GM23338 (cell line): ENCODE measurements around the gene TMEM131L. TPM values are rescaled to one million over a fixed set of nuclear protein-coding genes. Genes with fewer than 3 reads are reported as not detected.

Experiments used
- ATAC-seq: fragments of 200-7000 bp; cut with Tn5 transposase; 3 replicates; pipeline ENCODE4 v1.9.1; 2020
- DNase-seq: peaks from one replicate; pipeline ENCODE4 v3.0.0-alpha.2; 2015; ENCODE audit warnings: low spot score
- H2AFZ ChIP-seq: fragments of 200-600 bp; sonication (generic); 2 replicates; pipeline ENCODE4 v1.8.0; 2016; ENCODE audit warnings: antibody characterized with exemption, mild to moderate bottlenecking, moderate library complexity
- H3F3A ChIP-seq: fragments of 200-600 bp; sonication (generic); replicated peaks from 2 replicates; pipeline ENCODE4 v1.8.0; 2017; ENCODE audit warnings: antibody characterized with exemption, mixed run types, low read depth
- H3K27ac ChIP-seq: fragments of 200-600 bp; sonication (generic); 2 replicates; pipeline ENCODE4 v1.6.1; 2016; ENCODE audit warnings: low read depth
- H3K27me3 ChIP-seq: fragments of 200-600 bp; sonication (generic); 2 replicates; pipeline ENCODE4 v1.8.0; 2016; ENCODE audit warnings: mild to moderate bottlenecking, mixed run types, moderate library complexity; ENCODE audit not compliant: insufficient read depth
- H3K36me3 ChIP-seq: fragments of 200-600 bp; sonication (generic); 2 replicates; pipeline ENCODE4 v1.8.0; 2016; ENCODE audit warnings: mild to moderate bottlenecking; ENCODE audit not compliant: insufficient read depth
- H3K4me1 ChIP-seq: fragments of 200-600 bp; sonication (generic); 2 replicates; pipeline ENCODE4 v1.8.0; 2016; ENCODE audit warnings: mild to moderate bottlenecking, moderate library complexity; ENCODE audit not compliant: insufficient read depth
- H3K4me2 ChIP-seq: fragments of 200-600 bp; sonication (generic); 2 replicates; pipeline ENCODE4 v1.7.1; 2017; ENCODE audit warnings: mixed run types
- H3K4me3 ChIP-seq: fragments of 200-600 bp; sonication (generic); 2 replicates; pipeline ENCODE4 v1.6.1; 2016; ENCODE audit warnings: mixed run types
- H3K79me2 ChIP-seq: fragments of 200-600 bp; sonication (generic); replicated peaks from 2 replicates; pipeline ENCODE4 v1.8.0; 2017; ENCODE audit warnings: mild to moderate bottlenecking; ENCODE audit not compliant: insufficient read depth
- H3K9me2 ChIP-seq: fragments of 200-600 bp; sonication (generic); 2 replicates; pipeline ENCODE4 v1.8.0; 2017; ENCODE audit not compliant: insufficient read depth
- H4K20me1 ChIP-seq: fragments of 200-600 bp; sonication (generic); replicated peaks from 2 replicates; pipeline ENCODE4 v1.8.0; 2017; ENCODE audit warnings: mild to moderate bottlenecking; ENCODE audit not compliant: insufficient read depth
- H3K27ac Mint-ChIP-seq: 2 replicates; pipeline ENCODE4 v1.8.0; 2020; ENCODE audit warnings: inconsistent platforms, mild to moderate bottlenecking, moderate library complexity, mixed read lengths
- H3K27me3 Mint-ChIP-seq: 3 replicates; pipeline ENCODE4 v1.8.0; 2022; ENCODE audit warnings: low read depth, mild to moderate bottlenecking, moderate library complexity, mixed read lengths, inconsistent platforms; ENCODE audit not compliant: insufficient read depth, poor library complexity
- H3K36me3 Mint-ChIP-seq: 3 replicates; pipeline ENCODE4 v1.8.0; 2021; ENCODE audit warnings: low read depth, mild to moderate bottlenecking, inconsistent platforms, moderate library complexity, mixed read lengths
- H3K4me1 Mint-ChIP-seq: 3 replicates; pipeline ENCODE4 v1.8.0; 2020; ENCODE audit warnings: mild to moderate bottlenecking, inconsistent platforms, mixed read lengths
- H3K4me3 Mint-ChIP-seq: 3 replicates; pipeline ENCODE4 v1.8.0; 2021; ENCODE audit warnings: moderate library complexity, mild to moderate bottlenecking, inconsistent platforms, mixed read lengths
- H3K9me3 Mint-ChIP-seq: 3 replicates; pipeline ENCODE4 v1.8.0; 2020; ENCODE audit warnings: moderate library complexity, mild to moderate bottlenecking, inconsistent platforms, mixed read lengths
- CREB1 ChIP-seq: fragments of 250-450 bp; sonication (Bioruptor Pico); IDR thresholded peaks from 2 replicates; pipeline ENCODE4 v1.5.0; 2020; ENCODE audit warnings: low read depth, mild to moderate bottlenecking, moderate library complexity
- EZH2 ChIP-seq: fragments of 200-600 bp; sonication (generic); IDR thresholded peaks from one replicate; pipeline ENCODE4 v1.8.0; 2017; ENCODE audit warnings: antibody characterized with exemption, mild to moderate bottlenecking, low read depth; ENCODE audit not compliant: unreplicated experiment
- EZH2phosphoT487 ChIP-seq: fragments of 200-600 bp; sonication (generic); IDR thresholded peaks from one replicate; pipeline ENCODE4 v1.8.1; 2018; ENCODE audit warnings: antibody characterized with exemption; ENCODE audit not compliant: unreplicated experiment
- JUNB ChIP-seq: IDR thresholded peaks from one replicate; pipeline ENCODE4 v1.6.1; 2016; ENCODE audit warnings: antibody characterized with exemption; ENCODE audit not compliant: unreplicated experiment
- NANOG ChIP-seq: IDR thresholded peaks from 2 replicates; pipeline ENCODE4 v1.6.1; 2016; ENCODE audit warnings: antibody characterized with exemption, borderline replicate concordance
- POLR2AphosphoS5 ChIP-seq: IDR thresholded peaks from 2 replicates; pipeline ENCODE4 v1.6.1; 2016; ENCODE audit warnings: antibody characterized with exemption, low read depth
- STAT1 ChIP-seq: IDR thresholded peaks from one replicate; pipeline ENCODE4 v1.6.1; 2016; ENCODE audit warnings: antibody characterized with exemption; ENCODE audit not compliant: unreplicated experiment
- ZNF114 ChIP-seq: fragments of 250-450 bp; sonication (Bioruptor Pico); IDR thresholded peaks from 2 replicates; pipeline ENCODE4 v1.5.0; 2020; ENCODE audit warnings: mild to moderate bottlenecking, moderate library complexity
- ZNF331 ChIP-seq: fragments of 250-450 bp; sonication (Bioruptor Pico); IDR thresholded peaks from 2 replicates; pipeline ENCODE4 v1.5.0; 2020; ENCODE audit warnings: low read depth, mild to moderate bottlenecking, moderate library complexity
- polyA plus RNA-seq: library from polyadenylated mRNA; unstranded; fragments of >200 nt; fragmentation: Nextera tagmentation; extraction: Ambion mirVana; gene quantifications from 2 replicates; pipeline ENCODE4 v1.2.1, GENCODE V29; 2016
- total RNA-seq: library from RNA; depleted of rRNA; stranded (reverse); fragments of >200 nt; shearing (Covaris generic); gene quantifications from 2 replicates; pipeline ENCODE4 v1.2.3, GENCODE V29; 2014
- TF ChIP-seq, protein P1 (sequence below): IDR thresholded peaks from 2 replicates; pipeline ENCODE4 v1.6.1; 2016; ENCODE audit warnings: antibody characterized with exemption
- TF ChIP-seq, protein P2 (sequence below): IDR thresholded peaks from one replicate; pipeline ENCODE4 v1.6.1; 2018; ENCODE audit warnings: antibody characterized with exemption; ENCODE audit not compliant: unreplicated experiment
- TF ChIP-seq, protein P3 (sequence below), 2 experiments: fragments of 200-600 bp in 1 of 2; sonication (generic) in 1 of 2; conservative IDR thresholded peaks; 2 replicates each; pipeline versions ENCODE4 v1.5.1 to v1.6.1; 2016 to 2017; ENCODE audit warnings: antibody characterized with exemption in 2 of 2, low read depth in 2 of 2, mild to moderate bottlenecking in 2 of 2, moderate library complexity in 1 of 2
- TF ChIP-seq, protein P4 (sequence below): fragments of 250-450 bp; sonication (Bioruptor Pico); IDR thresholded peaks from 2 replicates; pipeline ENCODE4 v1.5.0; 2020; ENCODE audit warnings: mild to moderate bottlenecking, moderate library complexity

Gene TMEM131L
- total and polyA plus RNA-seq, 2 experiments from 2014 or later, result 11.1 to 32.2 TPM

DNA sequence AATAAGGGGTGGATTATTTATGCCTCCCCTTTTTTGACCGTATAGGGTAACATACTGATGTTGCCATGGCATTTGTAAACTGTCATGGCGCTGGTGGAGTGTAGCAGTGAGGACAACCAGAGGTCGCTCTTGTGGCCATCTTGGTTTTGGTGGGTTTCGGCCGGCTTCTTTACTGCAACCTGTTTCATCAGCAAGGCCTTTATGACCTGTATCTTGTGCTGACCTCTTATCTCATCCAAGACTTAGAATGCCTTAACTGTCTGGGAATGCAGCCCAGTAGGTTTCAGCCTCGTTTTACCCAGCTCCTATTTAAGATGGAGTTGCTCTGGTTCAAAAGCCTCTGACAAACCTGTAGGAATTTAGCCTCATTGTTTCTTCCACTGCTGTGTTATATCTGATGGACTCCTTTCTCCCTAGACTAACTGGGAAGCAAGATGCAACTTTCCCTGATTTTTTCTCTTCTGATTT is 71.4 kb downstream of the TMEM131L start:
- H3K4me1 Mint-ChIP-seq, result peaks cover 47% of the 10 kb centered on the region
- 0 out of 2 replicates have a peak, but pooled peaks cover 7% of the 10 kb centered on the region for H3F3A ChIP-seq
- H3K36me3 Mint-ChIP-seq, result peaks cover 5% of the 10 kb centered on the region; the same call in 1 of the 3 replicates
- H3K79me2 ChIP-seq, result peaks cover 53% of the 10 kb centered on the region
- H3K4me1 ChIP-seq, result peaks cover 46% of the 10 kb centered on the region
- H3K4me3 Mint-ChIP-seq, result no peak overlapping the region
- H2AFZ ChIP-seq, result no peak overlapping the region
- no peak overlapping the region for H3K4me3 ChIP-seq
- ATAC-seq (no peak), DNase-seq (no peak)
- H3K27me3 ChIP-seq, result no peaks in the 10 kb centered on the region
- H3K27me3 Mint-ChIP-seq, result peaks cover 10% of the 10 kb centered on the region
- H4K20me1 ChIP-seq, result peaks cover 3% of the 10 kb centered on the region; the same call in 1 of the 2 replicates
- H3K9me2 ChIP-seq, result peaks cover 5% of the 10 kb centered on the region; the same call in 1 of the 2 replicates
- 0 out of 2 replicates have a peak overlapping the region, but pooled peaks have one; percentile 29 for H3K27ac ChIP-seq
- no peak overlapping the region for H3K4me2 ChIP-seq
- H3K9me3 Mint-ChIP-seq, result no peaks in the 10 kb centered on the region
- no peaks in the 10 kb centered on the region for H3K36me3 ChIP-seq
- no peak for TF ChIP-seq STAT1
- no peak for TF ChIP-seq NANOG
- TF ChIP-seq EZH2phosphoT487, result no peak
- TF ChIP-seq, protein P1, sequence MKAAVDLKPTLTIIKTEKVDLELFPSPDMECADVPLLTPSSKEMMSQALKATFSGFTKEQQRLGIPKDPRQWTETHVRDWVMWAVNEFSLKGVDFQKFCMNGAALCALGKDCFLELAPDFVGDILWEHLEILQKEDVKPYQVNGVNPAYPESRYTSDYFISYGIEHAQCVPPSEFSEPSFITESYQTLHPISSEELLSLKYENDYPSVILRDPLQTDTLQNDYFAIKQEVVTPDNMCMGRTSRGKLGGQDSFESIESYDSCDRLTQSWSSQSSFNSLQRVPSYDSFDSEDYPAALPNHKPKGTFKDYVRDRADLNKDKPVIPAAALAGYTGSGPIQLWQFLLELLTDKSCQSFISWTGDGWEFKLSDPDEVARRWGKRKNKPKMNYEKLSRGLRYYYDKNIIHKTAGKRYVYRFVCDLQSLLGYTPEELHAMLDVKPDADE, result no peak
- TF ChIP-seq, protein P2, sequence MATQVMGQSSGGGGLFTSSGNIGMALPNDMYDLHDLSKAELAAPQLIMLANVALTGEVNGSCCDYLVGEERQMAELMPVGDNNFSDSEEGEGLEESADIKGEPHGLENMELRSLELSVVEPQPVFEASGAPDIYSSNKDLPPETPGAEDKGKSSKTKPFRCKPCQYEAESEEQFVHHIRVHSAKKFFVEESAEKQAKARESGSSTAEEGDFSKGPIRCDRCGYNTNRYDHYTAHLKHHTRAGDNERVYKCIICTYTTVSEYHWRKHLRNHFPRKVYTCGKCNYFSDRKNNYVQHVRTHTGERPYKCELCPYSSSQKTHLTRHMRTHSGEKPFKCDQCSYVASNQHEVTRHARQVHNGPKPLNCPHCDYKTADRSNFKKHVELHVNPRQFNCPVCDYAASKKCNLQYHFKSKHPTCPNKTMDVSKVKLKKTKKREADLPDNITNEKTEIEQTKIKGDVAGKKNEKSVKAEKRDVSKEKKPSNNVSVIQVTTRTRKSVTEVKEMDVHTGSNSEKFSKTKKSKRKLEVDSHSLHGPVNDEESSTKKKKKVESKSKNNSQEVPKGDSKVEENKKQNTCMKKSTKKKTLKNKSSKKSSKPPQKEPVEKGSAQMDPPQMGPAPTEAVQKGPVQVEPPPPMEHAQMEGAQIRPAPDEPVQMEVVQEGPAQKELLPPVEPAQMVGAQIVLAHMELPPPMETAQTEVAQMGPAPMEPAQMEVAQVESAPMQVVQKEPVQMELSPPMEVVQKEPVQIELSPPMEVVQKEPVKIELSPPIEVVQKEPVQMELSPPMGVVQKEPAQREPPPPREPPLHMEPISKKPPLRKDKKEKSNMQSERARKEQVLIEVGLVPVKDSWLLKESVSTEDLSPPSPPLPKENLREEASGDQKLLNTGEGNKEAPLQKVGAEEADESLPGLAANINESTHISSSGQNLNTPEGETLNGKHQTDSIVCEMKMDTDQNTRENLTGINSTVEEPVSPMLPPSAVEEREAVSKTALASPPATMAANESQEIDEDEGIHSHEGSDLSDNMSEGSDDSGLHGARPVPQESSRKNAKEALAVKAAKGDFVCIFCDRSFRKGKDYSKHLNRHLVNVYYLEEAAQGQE, result no peak
- TF ChIP-seq, protein P3, sequence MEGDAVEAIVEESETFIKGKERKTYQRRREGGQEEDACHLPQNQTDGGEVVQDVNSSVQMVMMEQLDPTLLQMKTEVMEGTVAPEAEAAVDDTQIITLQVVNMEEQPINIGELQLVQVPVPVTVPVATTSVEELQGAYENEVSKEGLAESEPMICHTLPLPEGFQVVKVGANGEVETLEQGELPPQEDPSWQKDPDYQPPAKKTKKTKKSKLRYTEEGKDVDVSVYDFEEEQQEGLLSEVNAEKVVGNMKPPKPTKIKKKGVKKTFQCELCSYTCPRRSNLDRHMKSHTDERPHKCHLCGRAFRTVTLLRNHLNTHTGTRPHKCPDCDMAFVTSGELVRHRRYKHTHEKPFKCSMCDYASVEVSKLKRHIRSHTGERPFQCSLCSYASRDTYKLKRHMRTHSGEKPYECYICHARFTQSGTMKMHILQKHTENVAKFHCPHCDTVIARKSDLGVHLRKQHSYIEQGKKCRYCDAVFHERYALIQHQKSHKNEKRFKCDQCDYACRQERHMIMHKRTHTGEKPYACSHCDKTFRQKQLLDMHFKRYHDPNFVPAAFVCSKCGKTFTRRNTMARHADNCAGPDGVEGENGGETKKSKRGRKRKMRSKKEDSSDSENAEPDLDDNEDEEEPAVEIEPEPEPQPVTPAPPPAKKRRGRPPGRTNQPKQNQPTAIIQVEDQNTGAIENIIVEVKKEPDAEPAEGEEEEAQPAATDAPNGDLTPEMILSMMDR (conservative IDR thresholded peaks at IDR 0.05; ENCODE audit: low read depth in 2 of 2), result no peak
- no peak for TF ChIP-seq ZNF331 (CRISPR knock-in tag)
- TF ChIP-seq POLR2AphosphoS5, result no peak
- no peak for TF ChIP-seq JUNB
- no peak for TF ChIP-seq ZNF114 (CRISPR knock-in tag)
- no peak for TF ChIP-seq CREB1 (CRISPR knock-in tag)
- TF ChIP-seq, protein P4, sequence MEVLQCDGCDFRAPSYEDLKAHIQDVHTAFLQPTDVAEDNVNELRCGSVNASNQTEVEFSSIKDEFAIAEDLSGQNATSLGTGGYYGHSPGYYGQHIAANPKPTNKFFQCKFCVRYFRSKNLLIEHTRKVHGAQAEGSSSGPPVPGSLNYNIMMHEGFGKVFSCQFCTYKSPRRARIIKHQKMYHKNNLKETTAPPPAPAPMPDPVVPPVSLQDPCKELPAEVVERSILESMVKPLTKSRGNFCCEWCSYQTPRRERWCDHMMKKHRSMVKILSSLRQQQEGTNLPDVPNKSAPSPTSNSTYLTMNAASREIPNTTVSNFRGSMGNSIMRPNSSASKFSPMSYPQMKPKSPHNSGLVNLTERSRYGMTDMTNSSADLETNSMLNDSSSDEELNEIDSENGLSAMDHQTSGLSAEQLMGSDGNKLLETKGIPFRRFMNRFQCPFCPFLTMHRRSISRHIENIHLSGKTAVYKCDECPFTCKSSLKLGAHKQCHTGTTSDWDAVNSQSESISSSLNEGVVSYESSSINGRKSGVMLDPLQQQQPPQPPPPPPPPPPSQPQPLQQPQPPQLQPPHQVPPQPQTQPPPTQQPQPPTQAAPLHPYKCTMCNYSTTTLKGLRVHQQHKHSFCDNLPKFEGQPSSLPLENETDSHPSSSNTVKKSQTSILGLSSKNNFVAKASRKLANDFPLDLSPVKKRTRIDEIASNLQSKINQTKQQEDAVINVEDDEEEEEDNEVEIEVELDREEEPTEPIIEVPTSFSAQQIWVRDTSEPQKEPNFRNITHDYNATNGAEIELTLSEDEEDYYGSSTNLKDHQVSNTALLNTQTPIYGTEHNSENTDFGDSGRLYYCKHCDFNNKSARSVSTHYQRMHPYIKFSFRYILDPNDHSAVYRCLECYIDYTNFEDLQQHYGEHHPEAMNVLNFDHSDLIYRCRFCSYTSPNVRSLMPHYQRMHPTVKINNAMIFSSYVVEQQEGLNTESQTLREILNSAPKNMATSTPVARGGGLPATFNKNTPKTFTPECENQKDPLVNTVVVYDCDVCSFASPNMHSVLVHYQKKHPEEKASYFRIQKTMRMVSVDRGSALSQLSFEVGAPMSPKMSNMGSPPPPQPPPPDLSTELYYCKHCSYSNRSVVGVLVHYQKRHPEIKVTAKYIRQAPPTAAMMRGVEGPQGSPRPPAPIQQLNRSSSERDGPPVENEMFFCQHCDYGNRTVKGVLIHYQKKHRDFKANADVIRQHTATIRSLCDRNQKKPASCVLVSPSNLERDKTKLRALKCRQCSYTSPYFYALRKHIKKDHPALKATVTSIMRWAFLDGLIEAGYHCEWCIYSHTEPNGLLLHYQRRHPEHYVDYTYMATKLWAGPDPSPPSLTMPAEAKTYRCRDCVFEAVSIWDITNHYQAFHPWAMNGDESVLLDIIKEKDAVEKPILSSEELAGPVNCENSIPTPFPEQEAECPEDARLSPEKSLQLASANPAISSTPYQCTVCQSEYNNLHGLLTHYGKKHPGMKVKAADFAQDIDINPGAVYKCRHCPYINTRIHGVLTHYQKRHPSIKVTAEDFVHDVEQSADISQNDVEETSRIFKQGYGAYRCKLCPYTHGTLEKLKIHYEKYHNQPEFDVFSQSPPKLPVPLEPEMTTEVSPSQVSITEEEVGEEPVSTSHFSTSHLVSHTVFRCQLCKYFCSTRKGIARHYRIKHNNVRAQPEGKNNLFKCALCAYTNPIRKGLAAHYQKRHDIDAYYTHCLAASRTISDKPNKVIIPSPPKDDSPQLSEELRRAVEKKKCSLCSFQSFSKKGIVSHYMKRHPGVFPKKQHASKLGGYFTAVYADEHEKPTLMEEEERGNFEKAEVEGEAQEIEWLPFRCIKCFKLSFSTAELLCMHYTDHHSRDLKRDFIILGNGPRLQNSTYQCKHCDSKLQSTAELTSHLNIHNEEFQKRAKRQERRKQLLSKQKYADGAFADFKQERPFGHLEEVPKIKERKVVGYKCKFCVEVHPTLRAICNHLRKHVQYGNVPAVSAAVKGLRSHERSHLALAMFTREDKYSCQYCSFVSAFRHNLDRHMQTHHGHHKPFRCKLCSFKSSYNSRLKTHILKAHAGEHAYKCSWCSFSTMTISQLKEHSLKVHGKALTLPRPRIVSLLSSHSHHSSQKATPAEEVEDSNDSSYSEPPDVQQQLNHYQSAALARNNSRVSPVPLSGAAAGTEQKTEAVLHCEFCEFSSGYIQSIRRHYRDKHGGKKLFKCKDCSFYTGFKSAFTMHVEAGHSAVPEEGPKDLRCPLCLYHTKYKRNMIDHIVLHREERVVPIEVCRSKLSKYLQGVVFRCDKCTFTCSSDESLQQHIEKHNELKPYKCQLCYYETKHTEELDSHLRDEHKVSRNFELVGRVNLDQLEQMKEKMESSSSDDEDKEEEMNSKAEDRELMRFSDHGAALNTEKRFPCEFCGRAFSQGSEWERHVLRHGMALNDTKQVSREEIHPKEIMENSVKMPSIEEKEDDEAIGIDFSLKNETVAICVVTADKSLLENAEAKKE (CRISPR knock-in tag), result no peak
- no peak for TF ChIP-seq EZH2
- H3K27ac Mint-ChIP-seq, result no peak overlapping the region
